Ascending aorta (tissue), 2 donors: ENCODE measurements around the gene WDR82. TPM values are rescaled to one million over a fixed set of nuclear protein-coding genes. Genes with fewer than 3 reads are reported as not detected.

Experiments
- DNase-seq, 2 donors: peaks; one replicate each; pipeline ENCODE4 v3.0.0-alpha.2; 2019; ENCODE audit warnings: low spot score in 2 of 2
- H3K27ac ChIP-seq, 2 donors: fragments of 200-600 bp; sonication (generic); one replicate each; pipeline ENCODE4 v1.5.1; 2016 to 2017; ENCODE audit warnings: mild to moderate bottlenecking in 1 of 2
- H3K27me3 ChIP-seq: fragments of 200-600 bp; sonication (generic); one replicate; pipeline ENCODE4 v1.5.1; 2017
- H3K36me3 ChIP-seq, 2 donors: fragments of 200-600 bp; sonication (generic); one replicate each; pipeline ENCODE4 v1.5.1; 2016
- H3K4me1 ChIP-seq, 2 donors: fragments of 200-600 bp; sonication (generic); one replicate each; pipeline ENCODE4 v1.5.1; 2016 to 2017; ENCODE audit warnings: mild to moderate bottlenecking in 1 of 2
- H3K4me3 ChIP-seq, 2 donors: fragments of 200-600 bp; sonication (generic); one replicate each; pipeline ENCODE4 v1.5.1; 2016 to 2017; ENCODE audit warnings: mild to moderate bottlenecking in 1 of 2
- H3K9me3 ChIP-seq, 2 donors: fragments of 200-600 bp; sonication (generic); one replicate each; pipeline ENCODE4 v1.5.1; 2016
- intact Hi-C: fragments of 100-400 bp; cut with DNase I; formaldehyde crosslinking; loops from one replicate; pipeline ENCODE4 v1.15.1; 2023
- total RNA-seq: library from RNA; depleted of rRNA; stranded (reverse); fragments of >200 nt; gene quantifications from one replicate; pipeline ENCODE4 v1.1.0, GENCODE V29; 2016
- TF ChIP-seq, protein P1 (sequence below), 3 experiments: fragments of 200-600 bp in 2 of 3; fragments of 450-650 bp in 1 of 3; sonication (generic) in 2 of 3; IDR thresholded peaks; one replicate each; pipeline ENCODE4 v1.5.1; 2016 to 2019; ENCODE audit warnings: antibody characterized with exemption in 3 of 3, mild to moderate bottlenecking in 1 of 3, moderate library complexity in 1 of 3

The WDR82 gene
- total RNA-seq, 1 donor from 2014 or later, result 42.0 TPM

DNA sequence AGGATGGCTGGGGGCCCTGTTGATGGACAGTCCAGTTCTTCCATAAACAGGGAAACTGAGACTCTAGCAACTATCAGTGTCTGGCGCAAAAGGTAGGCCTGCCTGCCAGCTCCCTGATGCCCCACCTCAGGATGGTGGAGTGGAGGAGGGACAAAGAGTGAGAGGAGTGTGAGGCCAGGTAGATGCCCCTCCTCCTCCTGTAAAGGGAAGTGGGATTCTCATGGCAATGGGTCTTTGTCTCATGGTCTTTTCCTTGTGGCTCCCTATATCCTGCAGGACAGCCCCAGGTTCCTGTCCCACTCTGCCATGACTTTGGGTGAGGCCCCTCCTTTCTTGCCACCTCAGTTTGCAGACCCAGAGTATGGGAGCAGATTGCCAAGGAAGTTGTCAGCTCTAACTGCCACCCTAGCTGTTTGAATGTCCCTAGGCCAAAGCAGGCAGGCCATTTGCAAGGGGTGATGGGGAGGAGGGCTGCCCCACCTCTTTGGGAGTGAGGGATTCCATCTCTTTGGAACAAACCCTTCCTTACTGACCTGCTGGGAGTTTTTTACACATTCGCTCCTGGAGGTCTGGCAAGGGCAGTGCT is 34.8 kb upstream of the WDR82 start:
- Histone ChIP-seq H3K4me1 (no peaks in the 10 kb centered on the region), H3K27ac (peak overlapping the region; percentile 6 to 34), H3K36me3 (peaks cover 0 to 7% of the 10 kb centered on the region in 2 donors), H3K4me3 (no peak overlapping the region), H3K9me3 (no peaks in the 10 kb centered on the region), H3K27me3 (no peaks in the 10 kb centered on the region)
- TF ChIP-seq, protein P1, sequence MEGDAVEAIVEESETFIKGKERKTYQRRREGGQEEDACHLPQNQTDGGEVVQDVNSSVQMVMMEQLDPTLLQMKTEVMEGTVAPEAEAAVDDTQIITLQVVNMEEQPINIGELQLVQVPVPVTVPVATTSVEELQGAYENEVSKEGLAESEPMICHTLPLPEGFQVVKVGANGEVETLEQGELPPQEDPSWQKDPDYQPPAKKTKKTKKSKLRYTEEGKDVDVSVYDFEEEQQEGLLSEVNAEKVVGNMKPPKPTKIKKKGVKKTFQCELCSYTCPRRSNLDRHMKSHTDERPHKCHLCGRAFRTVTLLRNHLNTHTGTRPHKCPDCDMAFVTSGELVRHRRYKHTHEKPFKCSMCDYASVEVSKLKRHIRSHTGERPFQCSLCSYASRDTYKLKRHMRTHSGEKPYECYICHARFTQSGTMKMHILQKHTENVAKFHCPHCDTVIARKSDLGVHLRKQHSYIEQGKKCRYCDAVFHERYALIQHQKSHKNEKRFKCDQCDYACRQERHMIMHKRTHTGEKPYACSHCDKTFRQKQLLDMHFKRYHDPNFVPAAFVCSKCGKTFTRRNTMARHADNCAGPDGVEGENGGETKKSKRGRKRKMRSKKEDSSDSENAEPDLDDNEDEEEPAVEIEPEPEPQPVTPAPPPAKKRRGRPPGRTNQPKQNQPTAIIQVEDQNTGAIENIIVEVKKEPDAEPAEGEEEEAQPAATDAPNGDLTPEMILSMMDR (IDR thresholded peaks at IDR 0.05), result no peak
- intact Hi-C loops, result no loop called here
- DNase-seq, result no peak

DNA sequence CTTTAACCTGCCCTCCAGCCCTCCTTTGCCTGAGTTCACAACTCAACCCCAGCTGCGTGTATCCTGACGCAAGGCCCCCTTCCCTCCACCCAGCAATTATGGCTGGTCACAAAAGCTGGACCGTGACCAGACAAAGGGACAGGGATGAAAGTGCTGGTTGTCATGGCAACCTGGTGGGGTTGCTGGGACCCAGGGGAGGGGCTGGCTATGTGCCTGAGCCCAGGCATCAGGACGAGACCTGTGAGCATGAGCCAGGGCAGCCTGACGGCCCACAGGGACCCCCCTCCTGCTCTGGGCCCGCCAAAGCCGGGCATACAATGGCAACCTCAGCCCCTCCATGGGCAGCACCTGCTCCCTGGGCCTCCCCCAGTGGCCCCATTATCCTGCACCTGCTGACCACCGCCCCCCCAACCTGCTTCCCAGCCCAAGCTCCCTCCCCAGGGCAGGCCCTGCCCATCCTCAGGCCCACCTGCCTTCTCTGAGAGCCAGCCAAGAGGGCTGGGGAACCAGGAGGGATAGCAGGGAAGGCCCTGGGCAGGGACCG is 33.2 kb upstream of the WDR82 start:
- no peak for DNase-seq
- Histone ChIP-seq H3K9me3 (no peaks in the 10 kb centered on the region), H3K4me1 (no peaks in the 10 kb centered on the region), H3K27me3 (no peaks in the 10 kb centered on the region), H3K4me3 (no peak overlapping the region), H3K27ac (no peak overlapping the region), H3K36me3 (peaks cover 0 to 7% of the 10 kb centered on the region in 2 donors)
- TF ChIP-seq, protein P1 (IDR thresholded peaks at IDR 0.05), result no peak
- intact Hi-C loops, result no loop called here

DNA sequence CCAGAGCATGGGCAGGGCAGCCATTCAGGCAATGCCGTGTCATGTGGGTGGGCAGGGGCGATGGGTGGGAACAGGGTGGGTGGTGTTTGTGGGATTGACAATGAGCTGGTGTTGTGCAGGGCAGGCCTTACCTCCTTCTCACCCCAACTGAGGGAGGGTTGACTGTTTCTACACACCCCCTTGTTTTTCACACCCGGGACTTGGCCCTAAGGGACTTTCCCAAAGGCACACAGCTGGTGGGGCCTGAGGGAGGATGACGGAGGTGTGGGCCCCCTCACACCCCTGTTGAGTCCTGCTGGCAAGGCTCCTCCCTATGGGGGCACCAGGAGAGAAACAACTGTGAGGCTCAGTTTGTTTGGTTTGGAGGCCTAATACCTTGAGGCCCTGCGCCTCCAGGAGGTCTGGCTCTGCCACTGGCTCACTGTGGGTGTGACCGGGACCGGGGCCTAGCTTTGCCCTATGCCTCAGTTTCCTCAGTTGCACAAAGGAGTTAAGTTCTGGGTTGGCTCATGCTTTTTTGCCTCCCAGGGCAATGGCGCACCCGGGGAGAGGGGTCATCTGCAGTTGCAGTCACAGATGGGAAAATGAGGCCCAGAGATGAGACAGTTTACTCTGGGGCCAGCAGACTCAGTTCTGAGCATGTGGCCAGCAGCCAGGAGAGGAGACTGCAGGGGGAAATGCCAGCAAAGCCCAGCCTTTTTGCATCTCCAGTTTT is 32.6 kb upstream of the WDR82 start:
- TF ChIP-seq, protein P1 (IDR thresholded peaks at IDR 0.05), result no peak
- Histone ChIP-seq H3K27ac (no peak overlapping the region), H3K9me3 (no peaks in the 10 kb centered on the region), H3K4me3 (no peak overlapping the region), H3K36me3 (peaks cover 0 to 7% of the 10 kb centered on the region in 2 donors), H3K27me3 (no peaks in the 10 kb centered on the region), H3K4me1 (no peaks in the 10 kb centered on the region)
- intact Hi-C loops, result no loop called here
- DNase-seq, result no peak

DNA sequence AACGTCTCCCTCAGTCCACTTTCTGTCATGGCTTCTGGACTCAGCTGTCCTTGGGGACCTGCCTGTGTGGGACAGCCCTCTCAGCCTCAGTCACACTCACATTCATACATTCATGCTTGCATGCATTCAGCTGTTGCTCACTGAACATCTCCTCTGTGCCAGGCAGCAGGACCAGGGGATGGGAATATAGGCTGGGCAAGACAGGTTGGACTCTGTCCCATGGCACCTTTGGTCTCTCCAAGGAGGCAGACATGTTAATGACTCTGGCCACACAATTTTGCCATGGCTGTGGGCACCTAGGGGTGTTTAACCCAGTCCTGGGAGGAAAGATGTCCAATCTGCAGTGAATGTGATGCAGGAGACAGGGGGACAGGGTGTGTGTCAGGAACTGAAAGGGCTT is 29.9 kb upstream of the WDR82 start:
- H3K4me3 ChIP-seq, result no peak overlapping the region
- H3K4me1 ChIP-seq, result no peaks in the 10 kb centered on the region
- peaks cover 0 to 7% of the 10 kb centered on the region in 2 donors for H3K36me3 ChIP-seq
- no peak for DNase-seq
- TF ChIP-seq, protein P1 (IDR thresholded peaks at IDR 0.05), result no peak
- intact Hi-C loops, result no loop called here
- no peaks in the 10 kb centered on the region for H3K9me3 ChIP-seq
- no peaks in the 10 kb centered on the region for H3K27me3 ChIP-seq
- no peak overlapping the region for H3K27ac ChIP-seq

DNA sequence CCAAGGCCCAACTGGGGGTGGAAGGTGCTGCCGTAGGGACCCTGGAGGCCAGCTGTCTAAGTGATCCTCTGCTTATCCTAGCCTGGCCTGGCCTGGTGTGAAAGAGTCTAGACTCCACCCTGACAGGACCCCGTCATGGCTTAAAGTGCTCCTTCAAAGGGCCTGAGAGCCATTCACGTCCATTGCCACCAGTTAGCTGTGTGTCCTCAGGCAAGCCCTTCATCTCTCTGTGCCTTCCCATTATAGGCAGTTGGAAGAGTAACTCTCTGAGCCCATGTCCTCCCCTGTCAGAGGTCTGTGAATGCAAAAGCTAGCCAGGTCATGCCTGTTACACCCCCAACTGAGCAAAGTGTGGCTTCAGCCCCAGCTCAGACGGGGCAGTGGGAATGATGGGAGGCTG is 28.5 kb upstream of the WDR82 start:
- Histone ChIP-seq H3K27me3 (no peaks in the 10 kb centered on the region), H3K36me3 (peaks cover 0 to 7% of the 10 kb centered on the region in 2 donors), H3K27ac (no peak overlapping the region), H3K4me3 (no peak overlapping the region), H3K9me3 (no peaks in the 10 kb centered on the region), H3K4me1 (no peaks in the 10 kb centered on the region)
- no peak for DNase-seq
- intact Hi-C loops, result no loop called here
- TF ChIP-seq, protein P1 (IDR thresholded peaks at IDR 0.05), result no peak
